ENCODE measurements around the gene GTF3C4. TPM values are rescaled to one million over a fixed set of nuclear protein-coding genes. Genes with fewer than 3 reads are reported as not detected.
"Not testable (repeated sequence)": the region's sequence is repeated elsewhere in the genome, so short reads cannot be mapped to it uniquely, and the experiment has no call there.

GTF3C4 gene
- polyA plus RNA-seq, 3 donors, result 27.6 to 27.7 (median 27.7) TPM

DNA sequence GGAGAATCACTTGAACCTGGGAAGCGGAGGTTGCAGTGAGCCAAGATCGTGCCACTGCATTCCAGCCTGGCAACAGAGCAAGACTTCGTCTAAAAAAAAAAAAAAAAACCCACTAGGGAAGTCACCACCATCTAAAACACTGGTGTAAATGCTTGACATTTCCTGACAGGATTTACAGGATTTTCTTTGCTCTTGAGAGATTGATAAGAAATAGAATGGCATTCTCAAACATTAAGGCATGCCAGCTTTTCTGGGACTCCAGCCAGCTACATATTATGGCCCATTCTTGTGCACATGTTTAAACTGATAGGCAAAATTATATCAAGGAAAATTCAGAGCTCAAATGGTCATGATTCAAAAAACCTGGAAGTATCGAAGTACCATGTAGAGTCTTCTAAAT, 28.7 kb downstream of the GTF3C4 start:
- no peak for DNase-seq (ENCODE audit: low read depth in 3 of 3, low spot score in 2 of 3)

DNA sequence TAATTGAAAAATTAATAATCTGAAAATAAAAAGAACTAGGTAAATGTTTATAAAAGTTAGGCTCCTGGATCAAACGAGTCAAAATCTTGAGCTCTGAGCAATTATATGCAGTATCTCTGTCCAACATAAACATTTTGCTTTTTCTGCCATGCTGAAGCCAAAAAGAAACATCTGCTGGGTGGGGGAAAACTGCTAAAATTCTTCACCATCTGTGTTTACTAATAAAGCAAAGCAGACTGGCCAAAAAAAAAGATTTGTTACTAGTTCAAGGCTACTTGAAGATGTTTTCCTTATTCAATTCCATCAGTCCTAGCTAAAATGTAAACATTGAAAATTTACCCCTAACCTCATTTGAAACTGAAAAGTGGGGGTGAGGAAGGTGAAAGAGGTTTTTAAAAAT, 29.7 kb downstream of the GTF3C4 start:
- DNase-seq (ENCODE audit: low read depth in 3 of 3, low spot score in 2 of 3), result peak in 2 of 3 donors; percentile 15 to 19

DNA sequence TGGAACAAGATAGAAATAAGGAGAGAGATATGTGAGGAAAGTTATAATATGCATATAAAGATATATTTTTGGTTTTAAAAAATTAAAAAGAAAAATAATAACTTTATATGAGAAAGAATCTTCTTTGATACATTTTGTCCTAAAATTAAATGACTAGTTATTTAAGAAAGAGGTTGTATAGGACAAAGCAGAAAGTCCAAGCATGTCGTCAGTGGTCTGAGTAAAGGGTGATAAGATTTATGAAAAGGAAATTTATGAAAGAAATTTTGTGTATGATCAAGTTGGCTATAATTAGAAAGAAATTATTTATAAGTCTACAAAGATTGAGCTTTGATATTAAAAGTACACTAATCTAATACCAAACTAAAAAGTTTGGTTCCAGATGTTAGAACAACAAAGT, 32.0 kb downstream of the GTF3C4 start:
- DNase-seq (ENCODE audit: low read depth in 3 of 3, low spot score in 2 of 3), result no peak

DNA sequence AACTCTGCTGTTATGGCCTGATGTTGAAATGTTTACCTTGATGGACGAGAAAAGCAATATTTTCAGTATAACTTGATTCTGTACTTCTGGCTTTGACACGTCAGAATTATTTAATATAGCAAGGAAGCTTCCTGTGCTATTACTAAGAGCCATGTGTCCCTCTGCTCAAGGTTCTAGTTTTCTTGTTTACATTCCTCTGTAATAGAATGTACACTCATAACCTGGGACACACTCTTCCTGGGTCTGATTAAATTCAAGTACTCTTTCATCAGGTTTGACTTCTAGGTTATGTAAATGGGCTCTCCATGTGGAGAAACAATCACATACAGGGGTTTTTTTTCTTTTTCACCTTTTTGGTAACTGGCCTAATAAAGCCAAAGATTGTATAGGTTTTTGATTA, 33.1 kb downstream of the GTF3C4 start:
- DNase-seq (ENCODE audit: low read depth in 3 of 3, low spot score in 2 of 3), result no peak

DNA sequence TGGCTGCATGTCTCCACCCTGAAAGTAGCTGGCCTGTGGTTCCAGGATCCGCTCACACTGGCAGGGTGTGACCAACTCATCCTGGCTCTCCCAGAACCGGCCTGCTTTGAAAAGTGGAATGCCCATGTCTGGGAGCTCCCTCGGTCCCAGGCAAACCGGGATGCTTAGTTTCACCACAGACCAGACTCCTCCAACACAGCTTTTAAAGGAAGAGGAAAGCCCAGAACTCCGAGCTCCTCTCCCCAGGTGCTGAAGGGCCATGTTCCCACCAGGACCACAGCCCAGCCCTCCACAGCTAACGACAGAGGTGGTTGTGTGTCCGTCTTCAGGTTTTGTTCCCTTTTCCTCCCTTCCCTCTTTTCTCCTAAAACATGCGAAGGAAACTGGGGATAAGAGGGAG, 38.0 kb downstream of the GTF3C4 start:
- DNase-seq (ENCODE audit: low read depth in 3 of 3, low spot score in 2 of 3), result no peak

DNA sequence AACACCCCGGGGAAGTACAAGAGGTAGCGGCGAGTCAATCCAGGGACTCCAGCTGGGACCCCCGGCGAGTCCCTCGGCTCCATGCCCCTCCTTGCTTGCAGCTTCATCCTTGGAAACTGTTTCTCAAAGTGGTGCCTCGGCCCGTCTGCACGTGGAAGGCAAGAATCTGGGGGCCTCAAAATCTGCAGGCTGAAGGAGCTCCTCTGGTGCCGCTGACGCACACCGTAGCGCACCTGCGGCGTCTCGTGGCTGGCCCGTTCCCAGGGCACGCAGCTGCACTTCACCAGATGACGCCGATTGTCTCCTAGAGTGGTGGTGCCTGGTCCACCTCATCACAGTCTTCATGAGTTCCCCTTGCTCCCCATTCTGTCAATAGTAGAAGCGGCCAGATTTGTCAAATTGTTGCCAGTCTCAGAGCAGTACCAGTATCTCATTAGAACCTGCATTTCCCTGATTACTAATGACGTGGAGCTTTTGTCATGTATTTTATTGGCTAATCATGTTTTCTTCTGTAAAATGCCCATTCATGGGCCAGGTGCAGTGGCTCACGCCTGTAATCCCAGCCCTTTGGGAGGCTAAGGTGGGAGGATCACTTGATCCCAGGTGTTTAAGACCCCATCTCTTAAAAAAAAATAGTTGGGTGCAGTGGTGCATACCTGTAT, 38.6 kb downstream of the GTF3C4 start:
- no peak for DNase-seq (ENCODE audit: low read depth in 3 of 3, low spot score in 2 of 3)

DNA sequence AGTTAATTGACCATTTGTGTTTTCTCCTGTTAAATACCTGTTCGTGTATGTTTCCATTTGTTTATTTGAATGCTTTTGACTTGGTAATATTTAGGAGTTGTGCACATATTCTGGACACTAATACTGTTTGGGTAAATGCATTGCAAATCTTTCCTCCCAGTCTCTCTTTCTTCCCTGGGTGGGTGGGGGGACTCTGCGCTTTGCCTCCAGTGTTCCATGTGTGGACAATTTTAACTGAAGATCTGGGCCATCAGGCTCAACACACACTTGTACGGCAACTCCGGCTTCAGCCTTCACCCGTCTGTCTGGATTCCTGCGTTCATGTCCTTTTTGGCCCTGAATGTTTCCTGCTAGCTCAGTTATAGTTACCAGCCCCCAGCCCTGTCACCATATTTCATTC, 40.1 kb downstream of the GTF3C4 start:
- DNase-seq (ENCODE audit: low read depth in 3 of 3, low spot score in 2 of 3), result no peak

DNA sequence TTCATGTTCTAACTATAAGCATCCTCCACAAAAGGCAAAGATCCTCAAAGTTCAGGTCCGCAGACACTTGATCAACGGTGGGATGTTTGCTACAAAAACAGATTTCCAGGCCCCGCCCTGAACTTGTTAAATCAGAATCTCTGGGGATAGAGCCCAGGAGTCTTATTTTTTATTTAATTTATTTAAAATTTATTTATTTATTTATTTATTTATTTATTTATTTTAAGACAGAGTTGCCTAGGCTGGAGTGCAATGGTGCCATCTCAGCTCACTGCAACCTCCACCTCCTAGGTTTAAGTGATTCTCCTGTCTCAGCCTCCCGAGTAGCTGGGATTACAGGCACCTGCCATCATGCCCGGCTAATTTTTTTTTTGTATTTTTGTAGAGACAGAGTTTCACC, 40.9 kb downstream of the GTF3C4 start:
- DNase-seq (ENCODE audit: low read depth in 3 of 3, low spot score in 2 of 3), result not testable (repeated sequence)

DNA sequence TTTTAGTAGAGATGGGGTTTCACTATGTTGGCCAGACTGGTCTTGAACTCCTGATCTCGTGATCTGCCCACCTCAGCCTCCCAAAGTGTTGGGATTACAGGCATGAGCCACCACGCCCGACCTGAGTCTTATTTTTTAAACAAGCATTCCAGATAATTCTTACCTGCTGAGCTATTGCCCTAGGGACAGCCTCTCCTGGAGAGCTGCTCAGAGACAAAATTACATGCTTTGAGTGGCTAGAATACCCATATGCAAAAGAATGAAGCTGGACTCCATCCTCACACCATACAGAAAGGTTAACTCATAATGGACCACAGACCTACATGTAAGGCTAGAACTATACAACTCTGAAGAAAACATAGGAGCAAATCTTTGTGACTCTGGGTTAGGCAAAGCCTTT, 41.6 kb downstream of the GTF3C4 start:
- DNase-seq (ENCODE audit: low read depth in 3 of 3, low spot score in 2 of 3), result no peak

DNA sequence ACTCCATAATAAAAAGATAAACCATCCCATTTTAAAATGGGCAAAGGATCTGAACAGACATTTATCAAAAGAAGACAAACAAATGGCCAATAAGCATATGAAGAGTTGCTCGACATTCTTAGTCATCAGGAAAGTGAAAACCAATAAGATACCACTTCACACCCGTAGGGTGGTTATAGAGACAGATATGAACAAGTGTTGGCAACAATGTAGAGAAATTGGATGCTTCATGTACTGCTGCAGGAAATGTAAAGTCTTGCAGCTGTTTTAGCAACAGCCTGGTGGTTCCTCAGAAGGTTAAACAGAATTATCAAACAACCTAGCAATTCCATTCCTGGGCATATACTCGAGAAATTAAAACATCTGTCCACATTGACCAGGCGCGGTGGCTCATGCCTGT, 42.5 kb downstream of the GTF3C4 start:
- no peak for DNase-seq (ENCODE audit: low read depth in 3 of 3, low spot score in 2 of 3)

DNA sequence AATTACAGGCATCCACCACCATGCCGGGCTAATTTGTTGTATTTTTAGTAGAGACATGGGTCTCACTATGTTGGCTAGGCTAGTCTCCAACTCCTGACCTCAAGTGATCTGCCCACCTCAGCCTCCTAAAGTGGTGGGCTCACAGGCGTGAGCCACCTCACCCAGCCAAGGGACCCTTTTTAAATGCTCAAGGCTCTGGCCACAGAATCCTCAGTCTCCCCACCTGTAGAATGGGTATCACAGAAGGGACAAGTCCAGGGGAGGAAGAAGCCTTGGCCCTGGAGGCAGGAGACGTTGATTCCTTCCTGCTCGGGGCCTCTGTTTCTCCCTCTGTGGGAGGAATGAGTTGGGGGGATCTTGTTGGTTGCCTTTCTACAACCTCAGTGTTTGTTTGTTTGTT, 45.7 kb downstream of the GTF3C4 start:
- DNase-seq (ENCODE audit: low read depth in 3 of 3, low spot score in 2 of 3), result no peak

DNA sequence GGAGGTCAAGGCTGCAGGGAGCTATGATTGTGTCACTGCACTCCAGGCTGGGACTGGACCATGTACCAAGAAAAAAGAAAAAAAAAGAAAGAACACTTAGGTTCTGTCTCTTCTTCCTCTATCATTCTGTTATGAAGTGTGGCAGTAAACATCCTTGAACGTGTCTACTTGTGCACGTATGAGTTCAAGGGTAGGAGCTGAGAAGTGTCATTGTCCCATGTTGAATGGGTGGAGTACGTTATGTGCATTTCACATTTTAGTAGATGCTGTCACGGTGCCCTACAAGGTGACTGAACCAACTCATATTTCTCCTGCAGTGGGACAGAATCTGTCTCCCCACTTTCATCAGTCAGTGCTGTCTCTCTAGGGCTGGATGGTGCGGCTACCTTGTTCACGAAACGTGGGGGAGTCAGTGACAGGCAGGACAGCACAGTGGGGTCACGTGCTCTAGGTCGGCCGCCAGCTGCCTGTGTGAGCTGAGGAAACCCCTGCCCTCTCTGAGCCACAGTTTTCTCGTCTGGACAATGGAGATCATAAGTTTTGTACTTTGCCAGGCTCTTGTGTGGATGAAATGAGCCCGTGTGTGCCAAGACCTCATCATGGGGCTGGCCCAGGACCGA, 47.2 kb downstream of the GTF3C4 start:
- DNase-seq (ENCODE audit: low read depth in 3 of 3, low spot score in 2 of 3), result no peak

DNA sequence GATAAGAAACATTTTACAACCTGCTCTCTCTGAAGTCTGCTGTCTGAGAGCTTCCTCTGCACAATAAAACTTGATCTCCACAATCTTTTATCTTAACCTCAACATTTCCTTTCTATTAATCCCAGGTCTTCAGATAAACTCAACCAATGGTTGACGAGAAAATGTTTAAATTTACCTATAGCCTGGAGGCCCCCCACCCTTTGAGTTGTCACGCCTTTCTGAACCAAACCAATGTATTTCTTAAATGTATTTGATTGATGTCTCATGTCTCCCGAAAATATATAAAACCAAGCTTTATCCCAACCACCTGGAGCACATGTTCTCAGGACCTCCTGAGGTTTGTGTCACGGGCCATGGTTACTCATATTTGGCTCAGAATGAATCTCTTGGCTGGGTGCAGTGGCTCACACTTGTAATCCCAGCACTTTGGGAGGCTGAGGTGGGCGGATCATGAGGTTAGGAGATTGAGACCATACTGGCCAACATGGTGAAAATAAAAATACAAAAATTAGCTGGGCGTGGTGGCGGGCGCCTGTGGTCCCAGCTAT, 48.2 kb downstream of the GTF3C4 start:
- not testable (repeated sequence) for DNase-seq (ENCODE audit: low read depth in 3 of 3, low spot score in 2 of 3)

DNA sequence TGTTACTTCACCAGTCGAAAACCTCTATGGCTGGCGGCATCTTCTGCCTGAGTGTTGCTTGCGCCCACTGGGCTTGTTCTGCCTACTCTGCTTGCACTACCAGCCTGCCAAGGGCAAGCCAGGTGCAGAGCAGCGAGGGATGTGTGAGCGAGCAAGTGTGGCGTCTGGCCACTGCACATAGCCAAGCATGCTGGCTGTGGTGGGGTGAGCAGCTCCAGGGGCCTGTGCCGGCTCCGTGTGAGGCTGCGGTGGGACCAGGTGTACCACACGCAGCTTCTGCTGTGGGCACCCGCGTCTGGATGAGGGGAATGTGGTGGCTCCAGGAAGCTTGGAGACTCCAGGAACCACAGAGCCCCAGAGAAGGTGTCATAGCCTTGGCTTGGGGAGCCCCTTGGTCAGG, 51.4 kb downstream of the GTF3C4 start:
- no peak for DNase-seq (ENCODE audit: low read depth in 3 of 3, low spot score in 2 of 3)

DNA sequence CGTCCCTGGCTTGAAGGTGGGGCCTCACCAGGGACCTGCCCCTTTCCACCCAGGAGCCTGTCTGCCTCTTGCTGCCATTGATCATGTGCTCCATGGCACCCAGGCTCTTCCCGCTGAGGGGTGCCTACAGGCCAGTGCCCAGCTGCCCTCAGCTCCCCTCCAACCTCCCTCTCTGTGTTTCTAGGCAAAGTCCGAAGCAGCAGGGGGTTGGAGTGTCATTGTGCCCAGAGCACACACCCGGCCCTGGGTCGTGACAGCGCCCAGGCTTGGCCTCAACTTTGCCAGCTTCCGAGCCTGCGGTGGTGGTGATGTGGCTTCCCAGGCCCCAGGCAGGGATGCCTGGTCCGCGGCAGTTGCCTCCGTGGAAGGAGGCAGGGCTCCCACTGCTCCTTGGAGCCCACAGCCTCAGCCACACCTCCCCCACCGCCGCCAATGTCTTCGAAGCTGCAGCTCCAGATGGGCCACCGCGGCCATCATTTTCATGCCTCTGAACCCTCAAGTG, 52.4 kb downstream of the GTF3C4 start:
- no peak for DNase-seq (ENCODE audit: low read depth in 3 of 3, low spot score in 2 of 3)

DNA sequence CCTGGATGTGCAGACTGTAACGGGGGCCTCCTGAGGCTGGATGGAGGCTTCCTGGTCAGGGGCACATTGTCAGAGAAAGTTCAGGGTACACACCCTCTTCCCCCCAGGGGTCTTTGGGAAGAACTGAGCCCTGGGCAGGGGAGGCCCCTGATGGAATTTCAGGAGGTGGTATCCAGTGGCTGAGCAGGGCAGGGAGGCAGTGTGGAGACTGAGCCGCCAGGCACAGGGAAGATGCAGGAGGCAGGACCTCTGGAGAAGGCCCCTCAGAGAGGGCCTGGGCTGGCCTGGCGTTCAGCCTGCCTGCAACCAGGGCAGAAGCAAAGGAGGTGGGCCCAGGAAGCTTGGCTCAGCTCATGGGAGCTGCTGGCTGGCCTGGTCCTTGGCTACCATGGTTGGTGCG, 53.5 kb downstream of the GTF3C4 start:
- no peak for DNase-seq (ENCODE audit: low read depth in 3 of 3, low spot score in 2 of 3)

DNA sequence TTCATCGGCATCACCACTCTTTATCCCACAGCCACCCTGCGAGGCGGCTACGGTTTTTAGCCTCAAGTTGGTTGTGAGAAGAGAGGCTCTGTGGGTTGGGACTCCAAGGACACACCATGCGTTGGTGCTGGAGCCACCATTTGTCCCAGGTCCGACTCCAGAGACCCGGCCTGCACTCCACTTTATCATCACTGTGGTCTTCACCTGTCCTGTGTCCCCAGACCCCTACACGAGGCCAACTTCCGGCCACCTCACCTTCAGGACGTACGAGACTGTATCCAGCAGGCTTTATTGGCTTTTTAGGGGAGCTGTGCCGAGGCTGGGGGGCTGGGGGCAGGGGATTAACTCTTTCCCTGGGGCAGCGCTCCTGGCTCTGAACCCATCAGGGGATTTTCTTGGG, 55.0 kb downstream of the GTF3C4 start:
- no peak for DNase-seq (ENCODE audit: low read depth in 3 of 3, low spot score in 2 of 3)

DNA sequence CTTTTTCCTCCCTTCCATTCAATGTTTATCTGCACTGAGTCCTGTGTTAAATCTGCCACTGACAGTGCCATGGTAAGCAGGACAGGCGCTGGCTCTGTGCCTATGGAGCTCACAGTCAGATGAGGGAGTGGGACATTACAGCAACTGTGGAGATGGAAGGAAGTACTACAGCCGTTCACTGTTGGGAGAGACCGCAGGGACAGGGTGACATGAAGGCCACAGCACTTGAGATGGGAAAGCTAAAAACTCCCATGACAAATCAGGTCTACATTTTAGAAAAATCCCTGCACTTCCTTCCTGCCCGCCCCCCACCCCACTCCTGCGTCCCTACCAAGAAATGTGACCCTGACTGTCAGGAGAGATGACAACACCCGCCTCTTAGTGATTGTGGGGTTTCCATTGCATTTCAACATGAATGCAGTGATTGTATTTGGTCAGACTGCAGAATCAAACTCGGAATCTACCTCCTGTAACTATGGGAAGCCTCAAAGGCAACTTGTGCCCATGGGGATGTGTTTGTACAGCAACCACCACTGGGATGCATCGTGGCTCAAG, 56.4 kb downstream of the GTF3C4 start:
- no peak for DNase-seq (ENCODE audit: low read depth in 3 of 3, low spot score in 2 of 3)

DNA sequence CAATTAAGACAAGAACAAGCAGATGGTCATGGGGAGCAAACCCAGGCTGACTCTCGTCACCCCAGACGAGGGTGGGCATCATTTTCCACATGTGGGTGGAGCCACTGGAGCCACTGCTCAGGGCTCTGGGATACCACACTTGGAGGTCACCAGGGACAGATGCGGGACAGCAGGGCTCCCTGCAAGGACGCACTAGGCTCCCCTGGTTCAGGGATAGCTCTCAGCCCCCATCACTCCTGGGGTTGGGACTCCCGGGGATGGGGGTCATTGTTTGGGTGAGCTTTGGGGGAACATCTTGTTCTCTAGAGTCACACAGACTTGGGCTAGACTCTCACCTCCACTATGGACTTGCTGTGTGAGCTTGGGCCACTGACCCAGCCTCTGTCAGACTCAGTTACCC, 57.8 kb downstream of the GTF3C4 start:
- DNase-seq (ENCODE audit: low read depth in 3 of 3, low spot score in 2 of 3), result no peak

DNA sequence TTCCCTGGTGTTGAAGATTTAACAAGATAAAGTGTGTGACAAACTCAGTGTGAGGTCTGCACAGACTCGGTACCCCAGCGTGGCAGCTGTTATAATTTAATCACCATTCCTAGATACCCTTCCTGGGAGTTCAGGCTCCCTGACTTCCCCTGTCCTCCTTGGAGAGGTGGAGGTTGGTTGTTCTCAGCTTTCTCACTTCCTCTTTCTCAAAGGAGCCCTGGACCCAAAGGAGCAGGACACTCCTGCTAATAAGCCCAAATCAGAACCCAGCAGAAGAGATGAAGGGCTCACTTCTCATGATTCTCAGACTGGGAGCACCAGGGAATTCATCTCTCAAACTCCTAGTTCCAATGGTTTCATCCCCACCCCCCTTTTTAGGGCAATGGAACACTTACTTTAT, 58.2 kb downstream of the GTF3C4 start:
- no peak for DNase-seq (ENCODE audit: low read depth in 3 of 3, low spot score in 2 of 3)

DNA sequence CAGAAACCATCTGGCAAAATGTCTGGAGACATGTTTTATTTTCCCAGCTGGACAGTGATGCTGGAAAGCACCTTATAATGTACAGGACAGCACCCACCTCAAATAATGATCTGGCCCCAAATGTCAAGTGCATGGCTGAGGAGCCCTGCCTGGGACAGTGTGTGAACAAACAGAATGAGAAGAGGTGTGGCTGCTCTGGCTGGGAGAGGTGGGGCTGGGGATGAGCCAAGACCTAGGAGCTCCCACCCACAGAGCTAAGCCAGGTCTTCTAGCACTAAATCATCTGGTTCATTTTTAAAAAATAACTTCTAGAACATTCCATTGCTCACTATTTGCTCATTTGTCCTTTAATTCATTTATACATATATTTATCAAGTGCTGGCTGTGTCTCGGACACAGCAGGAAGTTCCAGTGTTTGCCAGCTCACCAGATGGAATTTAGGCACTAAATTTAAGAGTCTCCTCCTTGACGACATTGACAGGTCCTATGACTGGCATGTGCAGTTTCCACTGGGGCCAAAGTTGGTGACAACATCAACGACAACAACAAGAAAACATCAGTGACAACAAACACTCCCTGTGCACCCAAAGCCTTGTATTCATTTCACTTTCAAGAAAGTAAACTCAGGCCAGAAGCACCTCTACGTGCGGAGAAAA, 59.1 kb downstream of the GTF3C4 start:
- DNase-seq (ENCODE audit: low read depth in 3 of 3, low spot score in 2 of 3), result no peak

Data from right renal cortex interstitium (tissue), 3 donors.